Germinal center (tissue), 1 donor: Measurements from ENCODE around the gene ANKFN1.
"Not testable (repeated sequence)": the region's sequence is repeated elsewhere in the genome, so short reads cannot be mapped to it uniquely, and the experiment has no call there.

Experiments
- DNase-seq: peaks from one replicate; pipeline ENCODE4 v3.0.0; 2012; ENCODE audit warnings: mixed read lengths, low spot score

Gene ANKFN1

GRCh38 chr17:56325313-56326000 lies 172.2 kb downstream of the ANKFN1 start:
- no peak for DNase-seq

GRCh38 chr17:56326001-56326359 lies 172.7 kb downstream of the ANKFN1 start:
- no peak for DNase-seq

- DNase-seq: no peak
Observed at GRCh38 chr17:56347639-56348038, 194.4 kb downstream of the ANKFN1 start.

- no peak for DNase-seq
Observed at GRCh38 chr17:56350592-56350991, 197.3 kb downstream of the ANKFN1 start.

- DNase-seq: no peak
Observed at GRCh38 chr17:56351675-56352074, 198.4 kb downstream of the ANKFN1 start.

GRCh38 chr17:56358651-56359050 lies 205.4 kb downstream of the ANKFN1 start:
- DNase-seq: no peak

- no peak for DNase-seq
Observed at GRCh38 chr17:56359518-56359917, 206.2 kb downstream of the ANKFN1 start.

GRCh38 chr17:56367366-56367765 lies 214.1 kb downstream of the ANKFN1 start:
- no peak for DNase-seq

- DNase-seq: no peak
Observed at GRCh38 chr17:56373981-56374833, 220.9 kb downstream of the ANKFN1 start.

GRCh38 chr17:56389356-56389755 lies 236.1 kb downstream of the ANKFN1 start:
- no peak for DNase-seq

- no peak for DNase-seq
Observed at GRCh38 chr17:56392321-56392720, 239.0 kb downstream of the ANKFN1 start.

GRCh38 chr17:56393156-56393555 lies 239.9 kb downstream of the ANKFN1 start:
- no peak for DNase-seq

GRCh38 chr17:56395787-56396186 lies 242.5 kb downstream of the ANKFN1 start:
- no peak for DNase-seq

GRCh38 chr17:56407086-56407485 lies 253.8 kb downstream of the ANKFN1 start:
- no peak for DNase-seq

- not testable (repeated sequence) for DNase-seq
Observed at GRCh38 chr17:56412356-56412755, 259.1 kb downstream of the ANKFN1 start.

- DNase-seq: no peak
Observed at GRCh38 chr17:56416682-56417351, 263.5 kb downstream of the ANKFN1 start.

GRCh38 chr17:56424005-56424404 lies 270.7 kb downstream of the ANKFN1 start:
- no peak for DNase-seq

- no peak for DNase-seq
Observed at GRCh38 chr17:56424543-56425044, 271.3 kb downstream of the ANKFN1 start.

- DNase-seq: no peak
Observed at GRCh38 chr17:56425483-56425882, 272.2 kb downstream of the ANKFN1 start.

GRCh38 chr17:56426901-56427300 lies 273.6 kb downstream of the ANKFN1 start:
- DNase-seq: no peak

GRCh38 chr17:56431736-56432135 lies 278.5 kb downstream of the ANKFN1 start:
- no peak for DNase-seq

GRCh38 chr17:56432443-56432842 lies 279.2 kb downstream of the ANKFN1 start:
- no peak for DNase-seq

GRCh38 chr17:56434610-56435009 lies 281.3 kb downstream of the ANKFN1 start:
- no peak for DNase-seq
